ENCODE results near the gene LYZL6. TPM values are rescaled to one million over a fixed set of nuclear protein-coding genes. Genes with fewer than 3 reads are reported as not detected.

LYZL6 gene
- not detected for total RNA-seq
- long read RNA-seq, result 0 reads

- no peaks in the 10 kb centered on the region for H3K27me3 ChIP-seq
- H3K9me3 ChIP-seq, result no peaks in the 10 kb centered on the region
- ATAC-seq (no peak), DNase-seq (no peak)
- H3K4me3 ChIP-seq, result no peak within 1 kb of the TSS
- intact Hi-C loops (cut with DNase I), result no loop called here
- no peak for TF ChIP-seq CTCF (IDR thresholded peaks at IDR 0.05)
- peaks cover 3% of the 10 kb centered on the region for H3K4me1 ChIP-seq
- H3K36me3 ChIP-seq, result no peaks in the 10 kb centered on the region
- no peak within 1 kb of the TSS for H3K27ac ChIP-seq
Observed at GRCh38 chr17:35943537-35943936, at the start of gene LYZL6. Gene LYZL6 (minus strand): TSS chr17:35943713. CDS start chr17:35939356, 4,357 bp downstream.

DNA sequence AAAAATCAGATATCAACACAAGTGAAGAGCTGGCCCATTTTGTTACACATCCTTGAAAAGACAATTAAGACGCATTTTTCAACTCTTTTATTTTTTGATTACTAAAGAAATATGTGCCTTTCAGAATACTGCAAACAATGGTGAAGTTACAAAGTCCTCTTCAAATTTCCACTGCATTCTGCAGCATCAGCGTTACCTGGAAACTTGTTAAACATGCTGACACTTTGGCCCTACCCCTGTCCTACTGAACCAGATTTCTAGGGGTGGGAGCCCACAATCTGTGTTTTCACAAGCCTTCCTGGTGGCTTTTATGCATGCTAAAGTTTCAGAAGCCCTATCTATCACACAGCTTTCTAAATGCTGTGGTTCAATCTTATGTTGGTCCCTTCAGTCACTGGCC is 47.6 kb upstream of the LYZL6 start:
- H3K27ac ChIP-seq, result no peak overlapping the region

GRCh38 chr17:35988164-35988563 is 44.7 kb upstream of the LYZL6 start:
- ATAC-seq (no peak), DNase-seq (no peak)
- intact Hi-C loops (cut with DNase I), result no loop called here
- Histone ChIP-seq H3K36me3 (no peaks in the 10 kb centered on the region), H3K4me1 (peaks cover 6% of the 10 kb centered on the region), H3K4me3 (no peak overlapping the region), H3K27ac (no peak overlapping the region), H3K9me3 (peaks cover 5% of the 10 kb centered on the region), H3K27me3 (no peaks in the 10 kb centered on the region)
- no peak for TF ChIP-seq CTCF (IDR thresholded peaks at IDR 0.05)

More for the DNA sequence above, 47.6 kb upstream of the LYZL6 start:
- no peaks in the 10 kb centered on the region for H3K27me3 ChIP-seq
- H3K9me3 ChIP-seq, result peaks cover 5% of the 10 kb centered on the region
- H3K4me1 ChIP-seq, result peaks cover 6% of the 10 kb centered on the region
- no peak for TF ChIP-seq CTCF (IDR thresholded peaks at IDR 0.05)
- no peak for DNase-seq
- intact Hi-C loops (cut with DNase I), result no loop called here
- no peaks in the 10 kb centered on the region for H3K36me3 ChIP-seq
- ATAC-seq, result no peak
- no peak overlapping the region for H3K4me3 ChIP-seq

DNA sequence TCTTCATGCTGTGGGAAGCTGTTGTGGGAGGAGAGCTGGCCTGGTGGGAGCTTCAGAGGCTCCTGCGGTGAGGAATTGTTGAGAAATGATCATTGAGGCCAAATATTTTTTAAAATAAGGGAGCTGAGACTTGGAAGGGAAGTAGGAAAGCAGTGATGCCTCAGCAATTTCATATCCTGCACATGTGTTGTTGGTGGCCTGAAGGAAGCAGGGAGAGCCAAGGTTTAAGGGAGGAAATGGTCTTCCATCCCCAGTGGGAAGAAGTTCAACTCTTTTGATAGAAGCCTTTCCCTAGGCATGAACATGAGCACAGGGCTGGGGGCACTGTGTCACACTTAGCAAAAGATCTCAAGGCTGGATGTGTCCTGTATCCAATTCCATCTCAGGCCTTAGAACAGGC is 43.1 kb upstream of the LYZL6 start, which contains the start of gene CCL14:
TSS of gene CCL14 (minus strand) at position 87 of the 400 bp plus-strand sequence. CDS start at position 7, 80 bp downstream.
- H3K9me3 ChIP-seq, result peaks cover 5% of the 10 kb centered on the region
- ATAC-seq (no peak), DNase-seq (no peak)
- H3K4me3 ChIP-seq, result peak within 1 kb of the TSS; percentile 4
- H3K27me3 ChIP-seq, result no peaks in the 10 kb centered on the region
- peak within 1 kb of the TSS; percentile 18 for H3K27ac ChIP-seq
- H3K4me1 ChIP-seq, result peaks cover 6% of the 10 kb centered on the region
- H3K36me3 ChIP-seq, result no peaks in the 10 kb centered on the region
- intact Hi-C loops (cut with DNase I), result no loop called here
- TF ChIP-seq CTCF (IDR thresholded peaks at IDR 0.05), result no peak

DNA sequence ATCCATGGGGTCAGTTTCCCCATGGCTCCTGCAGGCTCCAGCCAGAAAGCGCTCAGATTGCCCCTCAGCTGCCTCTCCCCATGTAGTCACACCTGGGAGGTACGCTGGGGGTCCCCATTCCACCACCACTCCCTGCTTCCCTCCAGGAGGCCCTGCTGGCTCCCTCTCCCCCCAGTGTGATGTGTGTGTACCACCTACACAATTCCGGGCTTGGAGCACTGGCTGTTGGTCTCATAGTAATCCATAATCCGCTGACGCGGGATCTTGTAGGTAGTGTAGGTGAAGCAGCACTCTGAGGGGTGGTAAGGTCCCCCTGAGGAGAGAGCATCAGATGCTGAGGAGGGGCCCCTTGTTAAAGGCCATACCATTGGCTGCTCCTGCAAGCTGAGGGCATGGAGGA is 40.6 kb upstream of the LYZL6 start:
- no peaks in the 10 kb centered on the region for H3K27me3 ChIP-seq
- peak overlapping the region; percentile 4 for H3K4me3 ChIP-seq
- ATAC-seq (no peak), DNase-seq (no peak)
- TF ChIP-seq CTCF (IDR thresholded peaks at IDR 0.05), result no peak
- peaks cover 6% of the 10 kb centered on the region for H3K4me1 ChIP-seq
- H3K27ac ChIP-seq, result no peak overlapping the region
- intact Hi-C loops (cut with DNase I), result no loop called here
- no peaks in the 10 kb centered on the region for H3K36me3 ChIP-seq
- peaks cover 5% of the 10 kb centered on the region for H3K9me3 ChIP-seq

Data from upper lobe of right lung (tissue), 1 donor.